ENCODE measurements around the gene HOMER2. TPM values are rescaled to one million over a fixed set of nuclear protein-coding genes. Genes with fewer than 3 reads are reported as not detected.

The HOMER2 gene
- total RNA-seq, 4 donors from 2014 or later = 0.40 to 25.1 (median 6.1) TPM

GRCh38 chr15:82931221-82931620 lies 21.3 kb downstream of the HOMER2 start:
- Histone ChIP-seq H3K27ac (no peak overlapping the region), H3K4me3 (no peak overlapping the region), H3K36me3 (no peaks in the 10 kb centered on the region), H3K4me1 (no peaks in the 10 kb centered on the region), H3K9me3 (no peaks in the 10 kb centered on the region), H3K27me3 (no peaks in the 10 kb centered on the region)
- WGBS, 2 donors (ENCODE audit: low coverage in 1 of 2) = 84 to 100% methylated on average over 2 to 3 of the region's 3 CpGs
- TF ChIP-seq EP300 (IDR thresholded peaks at IDR 0.05; ENCODE audit: low read depth) (no peak), CTCF (IDR thresholded peaks at IDR 0.05) (no peak), POLR2AphosphoS5 (IDR thresholded peaks at IDR 0.05) (no peak), POLR2A (IDR thresholded peaks at IDR 0.05) (no peak)
- DNase-seq = no peak
- in situ Hi-C loops (cut with MboI; ENCODE audit: low pct_ligation_motif_present in 1 of 4, low pct_unique_long_range_greater_than_20kb in 1 of 4, low sequenced_read_pairs in 3 of 4) (no loop called here), intact Hi-C loops (cut with DNase I; ENCODE audit: low total_unique reads) (no loop called here)

- 91% methylated on average over 2 of the region's 2 CpGs; no CpG with 5 or more reads in 1 of the 2 donors for WGBS, 2 donors (ENCODE audit: low coverage in 1 of 2)
- DNase-seq = no peak
- Histone ChIP-seq H3K27ac (no peak overlapping the region), H3K9me3 (no peaks in the 10 kb centered on the region), H3K4me3 (no peak overlapping the region), H3K4me1 (no peaks in the 10 kb centered on the region), H3K27me3 (no peaks in the 10 kb centered on the region), H3K36me3 (no peaks in the 10 kb centered on the region)
- TF ChIP-seq POLR2AphosphoS5 (IDR thresholded peaks at IDR 0.05) = no peak
- no peak for TF ChIP-seq CTCF (IDR thresholded peaks at IDR 0.05)
- TF ChIP-seq EP300 (IDR thresholded peaks at IDR 0.05; ENCODE audit: low read depth) = no peak
- TF ChIP-seq POLR2A (IDR thresholded peaks at IDR 0.05) = no peak
- intact Hi-C loops (cut with DNase I; ENCODE audit: low total_unique reads) = no loop called here
- in situ Hi-C loops (cut with MboI; ENCODE audit: low pct_ligation_motif_present in 1 of 4, low pct_unique_long_range_greater_than_20kb in 1 of 4, low sequenced_read_pairs in 3 of 4) = no loop called here
Measured at GRCh38 chr15:82930461-82930860, 22.1 kb downstream of the HOMER2 start.

GRCh38 chr15:82928711-82929110 lies 23.8 kb downstream of the HOMER2 start:
- Histone ChIP-seq H3K36me3 (no peaks in the 10 kb centered on the region), H3K4me1 (no peaks in the 10 kb centered on the region), H3K9me3 (no peaks in the 10 kb centered on the region), H3K27me3 (no peaks in the 10 kb centered on the region), H3K27ac (no peak overlapping the region), H3K4me3 (no peak overlapping the region)
- intact Hi-C loops (cut with DNase I; ENCODE audit: low total_unique reads) (no loop called here), in situ Hi-C loops (cut with MboI; ENCODE audit: low pct_ligation_motif_present in 1 of 4, low pct_unique_long_range_greater_than_20kb in 1 of 4, low sequenced_read_pairs in 3 of 4) (no loop called here)
- 66 to 79% methylated on average over 2 of the region's 2 CpGs for WGBS, 2 donors (ENCODE audit: low coverage in 1 of 2)
- TF ChIP-seq CTCF (IDR thresholded peaks at IDR 0.05) (no peak), POLR2AphosphoS5 (IDR thresholded peaks at IDR 0.05) (no peak), EP300 (IDR thresholded peaks at IDR 0.05; ENCODE audit: low read depth) (no peak), POLR2A (IDR thresholded peaks at IDR 0.05) (no peak)
- no peak for DNase-seq

- Histone ChIP-seq H3K9me3 (no peaks in the 10 kb centered on the region), H3K27me3 (no peaks in the 10 kb centered on the region), H3K4me3 (no peak overlapping the region), H3K4me1 (no peaks in the 10 kb centered on the region), H3K27ac (no peak overlapping the region), H3K36me3 (no peaks in the 10 kb centered on the region)
- intact Hi-C loops (cut with DNase I; ENCODE audit: low total_unique reads) (no loop called here), in situ Hi-C loops (cut with MboI; ENCODE audit: low pct_ligation_motif_present in 1 of 4, low pct_unique_long_range_greater_than_20kb in 1 of 4, low sequenced_read_pairs in 3 of 4) (no loop called here)
- no peak for TF ChIP-seq CTCF (IDR thresholded peaks at IDR 0.05)
- TF ChIP-seq POLR2AphosphoS5 (IDR thresholded peaks at IDR 0.05) = no peak
- no peak for TF ChIP-seq POLR2A (IDR thresholded peaks at IDR 0.05)
- no peak for TF ChIP-seq EP300 (IDR thresholded peaks at IDR 0.05; ENCODE audit: low read depth)
- DNase-seq = no peak
- WGBS, 2 donors (ENCODE audit: low coverage in 1 of 2) = 82 to 100% methylated on average over 1 to 7 of the region's 7 CpGs
Measured at GRCh38 chr15:82923744-82924143, 28.8 kb downstream of the HOMER2 start.
